Muscle of leg (tissue), 11 donors: ENCODE data around the gene TGFBR2. TPM values are rescaled to one million over a fixed set of nuclear protein-coding genes. Genes with fewer than 3 reads are reported as not detected.

Experiments used
- DNase-seq: peaks from one replicate; pipeline ENCODE4 v3.0.0; 2013
- H3K27ac ChIP-seq: one replicate; pipeline ENCODE4 v1.5.1; 2013; ENCODE audit warnings: mild to moderate bottlenecking, low read length, control low read depth
- H3K27me3 ChIP-seq: one replicate; pipeline ENCODE4 v1.6.1; 2013; ENCODE audit warnings: low read length; ENCODE audit not compliant: control insufficient read depth, insufficient read depth
- H3K36me3 ChIP-seq: one replicate; pipeline ENCODE4 v1.6.1; 2013; ENCODE audit warnings: low read length; ENCODE audit not compliant: control insufficient read depth, insufficient read depth
- H3K4me1 ChIP-seq: one replicate; pipeline ENCODE4 v1.6.1; 2013; ENCODE audit warnings: low read length; ENCODE audit not compliant: control insufficient read depth, insufficient read depth
- H3K4me3 ChIP-seq: one replicate; pipeline ENCODE4 v1.5.1; 2013; ENCODE audit warnings: low read length, control low read depth
- H3K9me3 ChIP-seq: replicated peaks from 2 replicates; pipeline ENCODE4 v1.6.1; 2013; ENCODE audit warnings: low read depth, low read length; ENCODE audit not compliant: control insufficient read depth
- WGBS: methylation state at CpG from one replicate; pipeline ENCODE4 v1.1.5; 2013; ENCODE audit warnings: missing lambda C conversion rate; ENCODE audit not compliant: insufficient coverage; 5-methylcytosine and 5-hydroxymethylcytosine counted together
- polyA plus RNA-seq, 8 donors: library from polyadenylated mRNA; unstranded; fragments of 120-200 nt; gene quantifications; one replicate each; pipeline versions ENCODE4 v1.2.1 to v1.2.3, GENCODE V29; 2013; ENCODE audit warnings: inconsistent platforms in 1 of 8, low replicate concordance in 1 of 8; ENCODE audit not compliant: insufficient read length in 8 of 8, insufficient read depth in 1 of 8
- total RNA-seq: library from RNA; stranded (reverse); fragments of 120-200 nt; gene quantifications from one replicate; pipeline ENCODE4 v1.2.4, GENCODE V29; 2013

Gene TGFBR2
- total and polyA plus RNA-seq, 9 donors = 47.7 to 110 (median 68.6) TPM

DNA sequence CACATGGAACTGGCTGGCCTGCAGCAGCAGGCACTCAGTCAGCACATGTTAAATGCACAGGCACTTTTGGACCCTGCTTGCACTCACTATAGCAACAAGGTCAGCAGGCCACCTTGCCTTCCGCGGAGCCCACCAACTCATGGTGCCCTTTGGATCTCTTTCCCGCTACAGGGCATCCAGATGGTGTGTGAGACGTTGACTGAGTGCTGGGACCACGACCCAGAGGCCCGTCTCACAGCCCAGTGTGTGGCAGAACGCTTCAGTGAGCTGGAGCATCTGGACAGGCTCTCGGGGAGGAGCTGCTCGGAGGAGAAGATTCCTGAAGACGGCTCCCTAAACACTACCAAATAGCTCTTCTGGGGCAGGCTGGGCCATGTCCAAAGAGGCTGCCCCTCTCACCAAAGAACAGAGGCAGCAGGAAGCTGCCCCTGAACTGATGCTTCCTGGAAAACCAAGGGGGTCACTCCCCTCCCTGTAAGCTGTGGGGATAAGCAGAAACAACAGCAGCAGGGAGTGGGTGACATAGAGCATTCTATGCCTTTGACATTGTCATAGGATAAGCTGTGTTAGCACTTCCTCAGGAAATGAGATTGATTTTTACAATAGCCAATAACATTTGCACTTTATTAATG, 85.0 kb downstream of the TGFBR2 start:
- DNase-seq = no peak
- no peaks in the 10 kb centered on the region for H3K27me3 ChIP-seq
- H3K4me3 ChIP-seq = no peak overlapping the region
- 67% methylated on average over 6 of the region's 10 CpGs for WGBS
- peaks cover 29% of the 10 kb centered on the region for H3K4me1 ChIP-seq
- H3K27ac ChIP-seq = no peak overlapping the region
- peaks cover 35% of the 10 kb centered on the region for H3K36me3 ChIP-seq
- no peaks in the 10 kb centered on the region for H3K9me3 ChIP-seq

DNA sequence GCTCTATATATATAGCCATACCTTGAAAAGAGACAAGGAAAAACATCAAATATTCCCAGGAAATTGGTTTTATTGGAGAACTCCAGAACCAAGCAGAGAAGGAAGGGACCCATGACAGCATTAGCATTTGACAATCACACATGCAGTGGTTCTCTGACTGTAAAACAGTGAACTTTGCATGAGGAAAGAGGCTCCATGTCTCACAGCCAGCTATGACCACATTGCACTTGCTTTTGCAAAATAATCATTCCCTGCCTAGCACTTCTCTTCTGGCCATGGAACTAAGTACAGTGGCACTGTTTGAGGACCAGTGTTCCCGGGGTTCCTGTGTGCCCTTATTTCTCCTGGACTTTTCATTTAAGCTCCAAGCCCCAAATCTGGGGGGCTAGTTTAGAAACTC, 85.5 kb downstream of the TGFBR2 start:
- peaks cover 35% of the 10 kb centered on the region for H3K36me3 ChIP-seq
- WGBS = 57% methylated on average over 1 of the region's 1 CpG
- no peaks in the 10 kb centered on the region for H3K27me3 ChIP-seq
- no peak overlapping the region for H3K4me3 ChIP-seq
- DNase-seq = no peak
- H3K9me3 ChIP-seq = no peaks in the 10 kb centered on the region
- H3K27ac ChIP-seq = no peak overlapping the region
- peaks cover 32% of the 10 kb centered on the region for H3K4me1 ChIP-seq

DNA sequence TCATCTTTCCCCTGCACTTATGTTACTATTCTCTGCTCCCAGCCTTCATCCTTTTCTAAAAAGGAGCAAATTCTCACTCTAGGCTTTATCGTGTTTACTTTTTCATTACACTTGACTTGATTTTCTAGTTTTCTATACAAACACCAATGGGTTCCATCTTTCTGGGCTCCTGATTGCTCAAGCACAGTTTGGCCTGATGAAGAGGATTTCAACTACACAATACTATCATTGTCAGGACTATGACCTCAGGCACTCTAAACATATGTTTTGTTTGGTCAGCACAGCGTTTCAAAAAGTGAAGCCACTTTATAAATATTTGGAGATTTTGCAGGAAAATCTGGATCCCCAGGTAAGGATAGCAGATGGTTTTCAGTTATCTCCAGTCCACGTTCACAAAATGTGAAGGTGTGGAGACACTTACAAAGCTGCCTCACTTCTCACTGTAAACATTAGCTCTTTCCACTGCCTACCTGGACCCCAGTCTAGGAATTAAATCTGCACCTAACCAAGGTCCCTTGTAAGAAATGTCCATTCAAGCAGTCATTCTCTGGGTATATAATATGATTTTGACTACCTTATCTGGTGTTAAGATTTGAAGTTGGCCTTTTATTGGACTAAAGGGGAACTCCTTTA, 86.2 kb downstream of the TGFBR2 start:
- Histone ChIP-seq H3K36me3 (peaks cover 35% of the 10 kb centered on the region), H3K4me3 (no peak overlapping the region), H3K9me3 (no peaks in the 10 kb centered on the region), H3K27me3 (no peaks in the 10 kb centered on the region), H3K4me1 (peaks cover 32% of the 10 kb centered on the region), H3K27ac (no peak overlapping the region)
- DNase-seq = no peak
- no CpG with 5 or more reads among the region's 3 CpGs for WGBS

DNA sequence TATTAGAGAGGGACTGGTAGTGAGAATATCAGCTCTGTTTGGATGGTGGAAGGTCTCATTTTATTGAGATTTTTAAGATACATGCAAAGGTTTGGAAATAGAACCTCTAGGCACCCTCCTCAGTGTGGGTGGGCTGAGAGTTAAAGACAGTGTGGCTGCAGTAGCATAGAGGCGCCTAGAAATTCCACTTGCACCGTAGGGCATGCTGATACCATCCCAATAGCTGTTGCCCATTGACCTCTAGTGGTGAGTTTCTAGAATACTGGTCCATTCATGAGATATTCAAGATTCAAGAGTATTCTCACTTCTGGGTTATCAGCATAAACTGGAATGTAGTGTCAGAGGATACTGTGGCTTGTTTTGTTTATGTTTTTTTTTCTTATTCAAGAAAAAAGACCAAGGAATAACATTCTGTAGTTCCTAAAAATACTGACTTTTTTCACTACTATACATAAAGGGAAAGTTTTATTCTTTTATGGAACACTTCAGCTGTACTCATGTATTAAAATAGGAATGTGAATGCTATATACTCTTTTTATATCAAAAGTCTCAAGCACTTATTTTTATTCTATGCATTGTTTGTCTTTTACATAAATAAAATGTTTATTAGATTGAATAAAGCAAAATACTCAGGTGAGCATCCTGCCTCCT, 87.2 kb downstream of the TGFBR2 start:
- H3K27ac ChIP-seq = no peak overlapping the region
- no peak overlapping the region for H3K4me3 ChIP-seq
- H3K4me1 ChIP-seq = peaks cover 31% of the 10 kb centered on the region
- peak; percentile 86 for DNase-seq
- H3K9me3 ChIP-seq = no peaks in the 10 kb centered on the region
- no peaks in the 10 kb centered on the region for H3K27me3 ChIP-seq
- WGBS = no CpG with 5 or more reads among the region's 2 CpGs
- H3K36me3 ChIP-seq = peaks cover 33% of the 10 kb centered on the region

DNA sequence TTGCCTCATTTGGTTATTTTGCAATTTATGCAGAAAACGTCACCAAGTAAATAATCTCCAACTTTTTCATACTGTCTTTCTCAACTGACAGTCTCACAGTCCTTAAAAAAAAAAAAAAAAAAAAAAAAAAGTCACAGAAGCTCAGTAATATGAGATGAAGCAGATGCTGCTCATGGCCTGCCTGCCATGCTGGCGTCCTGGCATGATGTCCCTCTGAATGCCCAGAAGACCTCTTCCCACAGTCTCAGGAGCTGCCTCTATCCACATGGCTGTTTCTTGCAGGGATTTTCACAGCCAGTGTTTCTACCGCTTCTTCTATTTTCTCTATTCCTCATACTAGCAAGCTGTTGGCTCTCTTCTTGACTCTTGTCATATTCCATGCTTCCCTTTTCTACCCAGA, 87.7 kb downstream of the TGFBR2 start:
- H3K36me3 ChIP-seq = peaks cover 33% of the 10 kb centered on the region
- 54% methylated on average over 2 of the region's 3 CpGs for WGBS
- DNase-seq = peak; percentile 58
- H3K4me3 ChIP-seq = no peak overlapping the region
- no peak overlapping the region for H3K27ac ChIP-seq
- H3K27me3 ChIP-seq = no peaks in the 10 kb centered on the region
- H3K4me1 ChIP-seq = peaks cover 25% of the 10 kb centered on the region
- H3K9me3 ChIP-seq = no peaks in the 10 kb centered on the region

DNA sequence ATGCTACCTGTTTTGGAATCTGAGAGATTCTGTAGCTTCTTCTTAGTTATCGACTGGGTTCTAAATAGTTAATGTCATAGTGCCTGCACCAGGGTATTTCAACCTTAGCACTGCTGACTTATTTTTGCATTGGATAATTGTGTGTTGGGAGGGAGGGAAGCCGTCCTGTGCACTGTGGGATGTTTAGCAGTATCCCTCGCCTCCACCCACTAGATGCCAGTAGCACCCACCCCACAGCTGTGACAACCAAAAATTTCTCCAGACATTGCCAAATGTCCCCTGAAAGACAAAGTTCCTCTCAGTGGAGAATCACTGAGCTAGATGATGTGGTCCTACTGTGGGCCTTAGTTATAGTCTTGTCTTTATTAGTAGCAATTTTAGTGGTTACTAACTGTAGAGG, 88.3 kb downstream of the TGFBR2 start:
- DNase-seq = no peak
- Histone ChIP-seq H3K4me1 (peaks cover 22% of the 10 kb centered on the region), H3K27me3 (no peaks in the 10 kb centered on the region), H3K36me3 (peaks cover 33% of the 10 kb centered on the region), H3K27ac (no peak overlapping the region), H3K4me3 (no peak overlapping the region), H3K9me3 (no peaks in the 10 kb centered on the region)
- 100% methylated on average over 1 of the region's 3 CpGs for WGBS

DNA sequence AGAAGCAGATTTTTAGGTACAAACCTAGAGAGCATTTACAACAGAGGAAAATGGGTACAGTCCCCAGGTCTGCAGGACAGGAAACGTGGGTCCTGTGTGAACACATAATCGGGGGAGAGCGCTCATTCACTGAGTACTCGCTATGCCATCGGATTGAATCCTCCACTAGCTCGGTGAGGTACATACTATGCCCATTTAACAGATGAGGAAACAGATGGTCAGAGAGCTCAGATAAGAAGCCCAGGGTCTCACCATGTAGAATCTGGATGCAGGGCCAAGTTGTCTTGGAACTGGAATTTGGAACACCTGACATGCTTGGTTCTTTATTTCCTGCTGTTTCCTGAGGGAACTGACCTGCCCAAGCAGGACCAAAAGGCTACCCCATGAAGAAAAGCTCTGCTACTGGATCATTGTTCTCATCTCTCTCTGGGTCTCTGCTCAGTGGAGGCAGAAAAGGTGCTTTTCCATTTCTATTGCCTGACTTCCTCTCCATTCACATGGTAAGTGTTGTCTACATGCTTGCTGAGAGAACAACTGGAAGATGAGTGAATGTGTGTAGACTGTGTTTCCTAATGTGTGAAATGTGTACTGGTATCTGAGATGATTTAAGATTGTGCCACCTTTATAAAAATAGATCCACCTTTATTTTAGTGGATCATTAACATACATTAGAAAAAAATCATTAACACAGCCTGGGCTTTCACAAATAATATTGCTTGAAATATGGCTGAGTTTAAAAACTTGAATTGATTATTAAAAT, 89.1 kb downstream of the TGFBR2 start:
- Histone ChIP-seq H3K27me3 (no peaks in the 10 kb centered on the region), H3K9me3 (no peaks in the 10 kb centered on the region), H3K27ac (no peak overlapping the region), H3K4me1 (peaks cover 20% of the 10 kb centered on the region), H3K4me3 (no peak overlapping the region), H3K36me3 (peaks cover 30% of the 10 kb centered on the region)
- 94% methylated on average over 6 of the region's 6 CpGs for WGBS
- no peak for DNase-seq

DNA sequence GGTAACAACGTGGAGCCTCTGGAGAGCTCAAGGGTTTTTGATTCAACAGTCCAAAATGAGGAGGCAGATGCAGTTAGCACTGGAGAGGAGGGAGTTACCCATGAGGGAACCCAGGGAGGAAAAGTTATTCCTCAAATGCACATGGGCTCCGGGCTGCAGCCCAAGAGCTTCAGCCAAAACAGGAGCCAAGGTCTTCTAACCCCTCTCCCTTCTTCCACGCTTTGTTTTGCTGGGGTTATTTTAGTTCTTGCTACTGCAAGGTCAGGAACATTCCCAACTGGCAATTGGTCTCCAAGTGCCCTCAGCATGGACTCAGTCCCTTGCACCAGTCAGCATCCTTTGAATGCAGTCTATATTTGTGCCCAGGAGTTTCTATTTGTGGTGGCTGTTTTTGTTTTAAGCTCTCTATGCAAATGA, 90.0 kb downstream of the TGFBR2 start:
- H3K9me3 ChIP-seq = no peaks in the 10 kb centered on the region
- H3K4me1 ChIP-seq = peaks cover 13% of the 10 kb centered on the region
- no peaks in the 10 kb centered on the region for H3K27me3 ChIP-seq
- peak; percentile 45 for DNase-seq
- no peak overlapping the region for H3K4me3 ChIP-seq
- H3K36me3 ChIP-seq = peaks cover 22% of the 10 kb centered on the region
- WGBS = no CpG with 5 or more reads among the region's 3 CpGs
- H3K27ac ChIP-seq = no peak overlapping the region

DNA sequence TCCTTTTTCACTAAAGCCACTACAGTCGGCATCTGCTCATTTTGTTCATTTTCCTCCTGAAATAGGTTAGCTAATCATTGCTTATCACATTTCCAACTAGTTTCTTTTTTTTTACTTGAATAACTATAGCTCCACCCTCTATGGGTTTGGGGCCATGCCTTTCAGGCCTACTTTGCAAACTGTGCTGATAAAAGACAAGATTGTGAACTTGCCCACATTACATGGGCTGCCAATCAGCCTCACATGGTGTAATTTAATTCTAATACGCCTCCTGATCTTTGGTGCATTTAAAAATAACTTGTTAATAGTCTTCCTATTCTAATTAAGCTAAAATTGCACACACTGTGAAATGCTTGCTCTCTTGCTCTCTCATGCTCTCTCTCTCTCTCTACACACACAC, 90.5 kb downstream of the TGFBR2 start:
- Histone ChIP-seq H3K27ac (no peak overlapping the region), H3K9me3 (no peaks in the 10 kb centered on the region), H3K36me3 (peaks cover 20% of the 10 kb centered on the region), H3K27me3 (no peaks in the 10 kb centered on the region), H3K4me1 (peaks cover 12% of the 10 kb centered on the region), H3K4me3 (no peak overlapping the region)
- WGBS = no CpG with 5 or more reads among the region's 2 CpGs
- DNase-seq = no peak

DNA sequence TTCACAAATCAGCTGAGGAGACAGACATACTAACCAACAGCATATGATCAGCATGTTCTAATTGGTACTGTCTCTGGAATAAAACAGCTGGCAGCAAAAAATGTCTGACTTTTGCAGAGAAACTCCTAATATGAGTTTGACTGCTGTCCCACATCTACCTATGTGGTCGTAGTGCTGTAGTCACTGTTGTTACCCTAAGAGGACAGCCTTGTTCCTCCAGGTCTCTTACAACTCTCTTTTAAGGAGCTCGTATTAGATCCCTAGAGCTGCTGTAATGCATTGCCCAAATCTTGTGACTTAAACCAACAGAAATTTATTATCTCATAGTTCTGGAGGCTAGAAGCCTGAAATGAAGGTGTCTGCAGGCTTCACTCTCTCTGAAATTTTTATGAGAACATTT, 92.1 kb downstream of the TGFBR2 start:
- no CpG with 5 or more reads among the region's 2 CpGs for WGBS
- H3K36me3 ChIP-seq = peaks cover 10% of the 10 kb centered on the region
- DNase-seq = no peak
- H3K4me3 ChIP-seq = no peak overlapping the region
- no peak overlapping the region for H3K27ac ChIP-seq
- H3K9me3 ChIP-seq = peaks cover 4% of the 10 kb centered on the region
- H3K4me1 ChIP-seq = peaks cover 12% of the 10 kb centered on the region
- H3K27me3 ChIP-seq = no peaks in the 10 kb centered on the region
